SU-DHL-6 (cell line): Measurements from ENCODE around the gene MECR.

ENCODE experiments used
- H2AFZ ChIP-seq: fragments of 200-600 bp; sonication (generic); 2 replicates; pipeline ENCODE4 v1.6.1; 2014; ENCODE audit warnings: low read depth, mild to moderate bottlenecking, moderate library complexity, mixed read lengths, antibody characterized with exemption, low read length; ENCODE audit not compliant: severe bottlenecking
- H3F3A ChIP-seq: fragments of 200-600 bp; shearing (Covaris generic); 2 replicates; pipeline ENCODE4 v1.6.0; 2016; ENCODE audit warnings: antibody characterized with exemption, mild to moderate bottlenecking; ENCODE audit not compliant: insufficient read depth
- H3K27ac ChIP-seq: fragments of 200-600 bp; sonication (generic); 2 replicates; pipeline ENCODE4 v1.5.1; 2016; ENCODE audit warnings: low read depth, mild to moderate bottlenecking, low read length, moderate library complexity, mixed read lengths
- H3K27me3 ChIP-seq: fragments of 200-600 bp; sonication (generic), shearing (Covaris generic); 2 replicates; pipeline ENCODE4 v1.6.0; 2014; ENCODE audit warnings: mild to moderate bottlenecking, low read length
- H3K36me3 ChIP-seq: fragments of 200-600 bp; sonication (generic); 2 replicates; pipeline ENCODE4 v1.6.1; 2014; ENCODE audit warnings: mild to moderate bottlenecking, low read length, mixed read lengths
- H3K4me2 ChIP-seq: fragments of 300-600, 200-600 bp; shearing (Covaris generic), sonication (generic); 2 replicates; pipeline ENCODE4 v1.6.0; 2014; ENCODE audit warnings: low read length, low read depth, mild to moderate bottlenecking; ENCODE audit not compliant: poor library complexity, severe bottlenecking
- H3K4me3 ChIP-seq: fragments of 200-600 bp; sonication (generic); 2 replicates; pipeline ENCODE4 v1.5.1; 2014; ENCODE audit warnings: antibody characterized with exemption, low read length, mild to moderate bottlenecking, mixed read lengths; ENCODE audit not compliant: insufficient read depth, poor library complexity, severe bottlenecking
- H3K79me2 ChIP-seq: fragments of 200-600 bp; sonication (generic); 2 replicates; pipeline ENCODE4 v1.6.1; 2014; ENCODE audit warnings: mild to moderate bottlenecking, low read length, moderate library complexity; ENCODE audit not compliant: insufficient read depth
- H3K9ac ChIP-seq: fragments of 200-600 bp; sonication (generic); 2 replicates; pipeline ENCODE4 v1.7.0; 2014; ENCODE audit warnings: mild to moderate bottlenecking, low read length
- H3K9me2 ChIP-seq: fragments of 200-600 bp; sonication (generic); replicated peaks from 2 replicates; pipeline ENCODE4 v1.6.1; 2014; ENCODE audit warnings: low read length; ENCODE audit not compliant: insufficient read depth
- H3K9me3 ChIP-seq: fragments of 200-600 bp; sonication (generic); 2 replicates; pipeline ENCODE4 v1.6.1; 2014; ENCODE audit warnings: low read length, mixed read lengths; ENCODE audit not compliant: insufficient read depth
- H4K20me1 ChIP-seq: fragments of 200-600 bp; sonication (generic); 2 replicates; pipeline ENCODE4 v1.6.1; 2014; ENCODE audit warnings: low read depth, mild to moderate bottlenecking, antibody characterized with exemption, low read length, moderate library complexity, mixed read lengths
- EZH2phosphoT487 ChIP-seq: fragments of 200-600 bp; sonication (generic), shearing (Covaris generic); conservative IDR thresholded peaks from 2 replicates; pipeline ENCODE4 v1.6.1; 2018; ENCODE audit warnings: mild to moderate bottlenecking, antibody characterized with exemption, low read length, moderate library complexity, mixed read lengths
- TF ChIP-seq, protein P1 (sequence below): fragments of 200-600 bp; sonication (generic); IDR thresholded peaks from one replicate; pipeline ENCODE4 v1.5.1; 2017; ENCODE audit warnings: antibody characterized with exemption, mild to moderate bottlenecking, low read length, moderate library complexity; ENCODE audit not compliant: insufficient read depth, poor library complexity, severe bottlenecking

Gene MECR

DNA sequence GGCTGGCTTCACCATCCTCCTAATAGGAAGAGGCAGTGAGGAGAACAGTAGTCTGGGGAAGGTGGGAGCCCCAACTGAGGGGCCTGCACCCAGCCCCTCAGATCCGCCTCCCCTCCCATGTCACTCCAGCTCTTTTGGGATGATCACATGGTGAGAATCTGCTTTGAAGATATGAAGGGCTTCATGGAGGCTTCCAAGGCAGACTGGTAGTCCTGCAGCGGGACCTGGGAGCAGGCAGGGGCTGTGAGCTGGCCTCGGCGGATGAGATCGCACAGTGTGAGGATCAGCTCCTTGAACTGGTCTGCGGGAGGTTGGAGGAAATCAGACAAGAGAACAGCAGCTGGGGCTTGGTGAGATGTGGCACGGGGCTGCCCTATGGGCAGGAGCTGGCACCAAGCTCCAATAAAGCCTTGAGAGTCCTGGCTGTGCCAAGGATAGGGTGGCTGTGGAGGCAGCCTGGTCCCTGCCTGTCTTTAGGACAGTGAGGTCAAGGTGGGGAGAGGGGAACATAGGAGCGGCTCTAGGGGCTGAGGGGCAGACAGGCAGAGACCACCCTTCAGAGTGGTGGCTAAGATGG is 36.8 kb downstream of the MECR start:
- no peak overlapping the region for H3K9ac ChIP-seq
- no peaks in the 10 kb centered on the region for H3K9me2 ChIP-seq
- TF ChIP-seq EZH2phosphoT487 = no peak
- TF ChIP-seq, protein P1, sequence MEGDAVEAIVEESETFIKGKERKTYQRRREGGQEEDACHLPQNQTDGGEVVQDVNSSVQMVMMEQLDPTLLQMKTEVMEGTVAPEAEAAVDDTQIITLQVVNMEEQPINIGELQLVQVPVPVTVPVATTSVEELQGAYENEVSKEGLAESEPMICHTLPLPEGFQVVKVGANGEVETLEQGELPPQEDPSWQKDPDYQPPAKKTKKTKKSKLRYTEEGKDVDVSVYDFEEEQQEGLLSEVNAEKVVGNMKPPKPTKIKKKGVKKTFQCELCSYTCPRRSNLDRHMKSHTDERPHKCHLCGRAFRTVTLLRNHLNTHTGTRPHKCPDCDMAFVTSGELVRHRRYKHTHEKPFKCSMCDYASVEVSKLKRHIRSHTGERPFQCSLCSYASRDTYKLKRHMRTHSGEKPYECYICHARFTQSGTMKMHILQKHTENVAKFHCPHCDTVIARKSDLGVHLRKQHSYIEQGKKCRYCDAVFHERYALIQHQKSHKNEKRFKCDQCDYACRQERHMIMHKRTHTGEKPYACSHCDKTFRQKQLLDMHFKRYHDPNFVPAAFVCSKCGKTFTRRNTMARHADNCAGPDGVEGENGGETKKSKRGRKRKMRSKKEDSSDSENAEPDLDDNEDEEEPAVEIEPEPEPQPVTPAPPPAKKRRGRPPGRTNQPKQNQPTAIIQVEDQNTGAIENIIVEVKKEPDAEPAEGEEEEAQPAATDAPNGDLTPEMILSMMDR = no peak
- H3K4me3 ChIP-seq = no peak overlapping the region
- H3F3A ChIP-seq = no peaks in the 10 kb centered on the region
- no peak overlapping the region for H3K4me2 ChIP-seq
- H2AFZ ChIP-seq = no peak overlapping the region
- H3K36me3 ChIP-seq = no peaks in the 10 kb centered on the region
- no peak overlapping the region for H3K27ac ChIP-seq
- no peaks in the 10 kb centered on the region for H3K27me3 ChIP-seq
- H4K20me1 ChIP-seq = no peaks in the 10 kb centered on the region
- H3K9me3 ChIP-seq = no peaks in the 10 kb centered on the region
- no peaks in the 10 kb centered on the region for H3K79me2 ChIP-seq

DNA sequence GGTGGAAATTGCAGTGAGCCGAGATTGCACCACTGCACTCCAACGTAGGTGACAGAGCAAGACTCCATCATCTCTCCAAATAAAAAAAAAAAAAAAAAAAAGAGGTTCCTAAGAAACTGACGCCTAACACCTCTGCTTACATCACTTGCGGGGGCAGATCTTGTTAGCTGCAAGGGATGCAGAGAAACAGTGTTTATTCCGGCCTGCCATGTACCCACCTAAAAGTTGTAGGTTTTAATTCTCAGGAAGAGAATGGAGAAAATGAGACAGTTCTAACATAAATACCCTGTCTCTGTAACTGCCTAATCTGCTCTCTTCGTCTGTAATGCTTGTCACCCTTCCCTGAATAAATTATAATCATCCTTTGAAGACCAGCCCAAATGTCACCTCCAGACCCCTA is 40.0 kb downstream of the MECR start:
- no peaks in the 10 kb centered on the region for H3K27me3 ChIP-seq
- no peak for TF ChIP-seq EZH2phosphoT487
- TF ChIP-seq, protein P1 = no peak
- H3K9me3 ChIP-seq = no peaks in the 10 kb centered on the region
- no peaks in the 10 kb centered on the region for H4K20me1 ChIP-seq
- H3K4me2 ChIP-seq = no peak overlapping the region
- no peak overlapping the region for H3K27ac ChIP-seq
- H3K4me3 ChIP-seq = no peak overlapping the region
- H3K9me2 ChIP-seq = no peaks in the 10 kb centered on the region
- no peak overlapping the region for H2AFZ ChIP-seq
- H3K79me2 ChIP-seq = no peaks in the 10 kb centered on the region
- no peaks in the 10 kb centered on the region for H3F3A ChIP-seq
- no peak overlapping the region for H3K9ac ChIP-seq
- no peaks in the 10 kb centered on the region for H3K36me3 ChIP-seq

DNA sequence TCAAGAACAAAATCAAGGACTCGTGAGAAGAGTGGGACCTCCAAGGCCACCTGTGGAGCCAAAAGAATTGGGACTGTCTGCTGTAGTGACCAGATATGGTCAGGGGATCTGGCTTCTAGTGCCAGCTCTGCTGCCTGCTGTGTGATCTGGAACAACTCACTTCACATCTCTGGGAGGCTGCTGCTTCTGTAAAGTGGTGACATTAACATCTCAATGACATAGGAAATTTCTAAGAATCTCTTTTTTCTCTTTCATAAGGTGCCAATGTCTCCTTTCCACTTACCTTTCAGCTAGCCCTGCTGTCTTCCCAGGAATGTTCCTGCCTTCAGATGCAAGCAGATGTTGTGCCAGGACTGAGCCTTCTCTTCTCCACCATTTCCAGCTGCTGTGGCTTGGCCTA is 44.0 kb downstream of the MECR start:
- Histone ChIP-seq H4K20me1 (no peaks in the 10 kb centered on the region), H3K9me2 (no peaks in the 10 kb centered on the region), H3K27me3 (no peaks in the 10 kb centered on the region), H3K36me3 (no peaks in the 10 kb centered on the region), H3K27ac (no peak overlapping the region), H3K4me2 (no peak overlapping the region), H3K9me3 (no peaks in the 10 kb centered on the region), H3K4me3 (no peak overlapping the region), H3F3A (peaks cover 10% of the 10 kb centered on the region), H3K9ac (no peak overlapping the region), H3K79me2 (no peaks in the 10 kb centered on the region), H2AFZ (no peak overlapping the region)
- TF ChIP-seq, protein P1 = no peak
- no peak for TF ChIP-seq EZH2phosphoT487
